ENCODE results near the gene TEX264. TPM values are rescaled to one million over a fixed set of nuclear protein-coding genes. Genes with fewer than 3 reads are reported as not detected.

The TEX264 gene
- total and polyA plus RNA-seq, 3 experiments from 2014 or later, result 48.2 to 110 (median 52.3) TPM

- Histone ChIP-seq H3K27ac (ENCODE audit: low read depth, low read length) (peak overlapping the region; percentile 96), H3K4me3 (ENCODE audit: low read length) (peak overlapping the region; percentile 90), H3K4me1 (ENCODE audit: insufficient read depth, low read length) (peaks cover 54% of the 10 kb centered on the region), H3K9me3 (ENCODE audit: low read length) (no peaks in the 10 kb centered on the region), H3K27me3 (ENCODE audit: insufficient read depth, low read length, poor library complexity, severe bottlenecking) (no peaks in the 10 kb centered on the region), H3K36me3 (ENCODE audit: insufficient read depth, low read length) (peaks cover 10% of the 10 kb centered on the region)
- H3K4me3 Mint-ChIP-seq, result peak overlapping the region; percentile 84 to 96 (median 91)
- peaks cover 0 to 2% of the 10 kb centered on the region in 2 donors for H3K27me3 Mint-ChIP-seq
- peaks cover under 1 to 19% (median 2%) of the 10 kb centered on the region in 3 donors for H3K36me3 Mint-ChIP-seq
- CTCF ChIA-PET, result interaction anchor here (0.8 to 13.9 kb wide), 12 partner anchors 8 to 1054 kb away, joined by 3 to 210 read pairs (median 4); partner anchors contain the start of genes DCAF1 and RAD54L2
- no peaks in the 10 kb centered on the region for H3K9me3 Mint-ChIP-seq
- peak in 2 of 5 donors; percentile 25 to 40 for DNase-seq
- POLR2A ChIA-PET, result interaction anchor here (0.7 to 2.8 kb wide), 3 partner anchors 16 to 170 kb away, joined by 3 to 13 read pairs (median 8); partner anchors contain the start of gene DCAF1
- H3K27ac Mint-ChIP-seq, result peak overlapping the region; percentile 88 to 95 (median 92)
- H3K4me1 Mint-ChIP-seq, result peaks cover 54 to 64% (median 57%) of the 10 kb centered on the region in 3 donors
Measured at GRCh38 chr3:51670053-51670822, 814 bp upstream of the TEX264 start.

- H3K9me3 ChIP-seq (ENCODE audit: low read length), result no peaks in the 10 kb centered on the region
- peak in 3 of 5 donors; percentile 35 to 65 (median 50) for DNase-seq
- Mint-ChIP-seq H3K27ac (peak overlapping the region; percentile 88 to 98 (median 90)), H3K9me3 (no peaks in the 10 kb centered on the region), H3K27me3 (peaks cover 0 to 2% of the 10 kb centered on the region in 2 donors), H3K4me3 (peak overlapping the region; percentile 84 to 96 (median 91)), H3K4me1 (peaks cover 67 to 80% (median 72%) of the 10 kb centered on the region in 3 donors), H3K36me3 (peaks cover 6 to 31% (median 9%) of the 10 kb centered on the region in 3 donors)
- H3K4me3 ChIP-seq (ENCODE audit: low read length), result peak overlapping the region; percentile 90
- POLR2A ChIA-PET, result interaction anchor here (0.5 to 2.8 kb wide), 6 partner anchors 10 to 287 kb away, joined by 3 to 26 read pairs (median 8); partner anchors contain the start of genes DCAF1 and MANF
- H3K27me3 ChIP-seq (ENCODE audit: insufficient read depth, low read length, poor library complexity, severe bottlenecking), result no peaks in the 10 kb centered on the region
- peaks cover 71% of the 10 kb centered on the region for H3K4me1 ChIP-seq (ENCODE audit: insufficient read depth, low read length)
- peaks cover 23% of the 10 kb centered on the region for H3K36me3 ChIP-seq (ENCODE audit: insufficient read depth, low read length)
- peak overlapping the region; percentile 96 for H3K27ac ChIP-seq (ENCODE audit: low read depth, low read length)
- CTCF ChIA-PET, result interaction anchor here (4.0 to 13.9 kb wide), 3 partner anchors 13 to 170 kb away, joined by 17 to 210 read pairs (median 93); partner anchors contain the start of gene DCAF1
Measured at GRCh38 chr3:51671734-51672475, 853 bp downstream of the TEX264 start.

DNA sequence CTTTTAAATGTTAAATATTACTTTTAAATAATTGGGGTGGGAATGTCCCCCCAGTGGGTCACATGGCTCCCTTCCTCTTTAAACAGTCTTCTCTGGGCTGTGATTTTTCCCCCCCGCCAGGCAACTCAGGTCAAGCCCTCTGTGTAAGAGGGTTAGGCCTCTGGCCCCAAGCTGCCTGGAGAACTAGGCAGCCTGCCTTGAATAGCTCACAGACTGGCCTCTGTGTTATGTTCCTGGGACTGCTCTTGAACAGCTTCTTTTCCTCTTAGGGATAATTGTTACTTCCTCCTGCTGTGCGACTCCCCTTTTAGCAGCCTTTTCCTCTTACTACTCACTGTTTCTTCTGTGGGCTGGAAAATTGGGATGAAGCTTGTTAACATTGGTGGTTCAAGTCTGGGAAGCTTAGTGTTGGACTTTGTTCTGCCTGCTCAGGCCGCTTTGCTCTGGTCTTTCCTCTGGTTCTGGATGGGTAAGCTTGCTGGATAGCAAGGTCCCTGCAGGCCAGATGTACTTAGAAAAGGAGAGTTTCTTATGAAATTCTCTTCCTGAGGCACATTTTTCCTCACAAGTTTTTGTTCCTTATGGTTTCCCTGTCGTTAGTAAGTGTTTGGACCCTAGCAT, 2.2 kb downstream of the TEX264 start:
- Histone ChIP-seq H3K9me3 (ENCODE audit: low read length) (no peaks in the 10 kb centered on the region), H3K4me3 (ENCODE audit: low read length) (no peak overlapping the region), H3K27me3 (ENCODE audit: insufficient read depth, low read length, poor library complexity, severe bottlenecking) (no peaks in the 10 kb centered on the region), H3K27ac (ENCODE audit: low read depth, low read length) (no peak overlapping the region), H3K36me3 (ENCODE audit: insufficient read depth, low read length) (peaks cover 23% of the 10 kb centered on the region), H3K4me1 (ENCODE audit: insufficient read depth, low read length) (peaks cover 82% of the 10 kb centered on the region)
- Mint-ChIP-seq H3K27me3 (peaks cover 0 to 2% of the 10 kb centered on the region in 2 donors), H3K36me3 (peaks cover 6 to 37% (median 11%) of the 10 kb centered on the region in 3 donors), H3K4me3 (peak overlapping the region; percentile 51 to 87 (median 79)), H3K4me1 (peaks cover 75 to 92% (median 84%) of the 10 kb centered on the region in 3 donors), H3K9me3 (no peaks in the 10 kb centered on the region), H3K27ac (peak overlapping the region; percentile 58 to 95 (median 85))
- no peak for DNase-seq
- ChIA-PET POLR2A (interaction anchor here (2.7 kb wide), 1 partner anchor 8 kb away, joined by 26 read pairs; no protein-coding TSS in a partner anchor), CTCF (interaction anchor here (8.3 to 13.9 kb wide), 2 partner anchors 12 to 172 kb away, joined by 93 to 210 read pairs; partner anchors contain the start of gene DCAF1)

- Histone ChIP-seq H3K27ac (ENCODE audit: low read depth, low read length) (no peak overlapping the region), H3K4me3 (ENCODE audit: low read length) (no peak overlapping the region), H3K4me1 (ENCODE audit: insufficient read depth, low read length) (peaks cover 87% of the 10 kb centered on the region), H3K9me3 (ENCODE audit: low read length) (no peaks in the 10 kb centered on the region), H3K36me3 (ENCODE audit: insufficient read depth, low read length) (peaks cover 23% of the 10 kb centered on the region), H3K27me3 (ENCODE audit: insufficient read depth, low read length, poor library complexity, severe bottlenecking) (no peaks in the 10 kb centered on the region)
- Mint-ChIP-seq H3K27ac (peak overlapping the region; percentile 16 to 95 (median 86)), H3K4me3 (peak overlapping the region in 6 of 7 donors; percentile 26 to 87 (median 74)), H3K36me3 (peaks cover 6 to 40% (median 11%) of the 10 kb centered on the region in 3 donors), H3K4me1 (peaks cover 79 to 94% (median 88%) of the 10 kb centered on the region in 3 donors), H3K27me3 (peaks cover 0 to 2% of the 10 kb centered on the region in 2 donors), H3K9me3 (no peaks in the 10 kb centered on the region)
- CTCF ChIA-PET, result interaction anchor here (8.3 to 13.9 kb wide), 2 partner anchors 12 to 172 kb away, joined by 93 to 210 read pairs; partner anchors contain the start of gene DCAF1
- DNase-seq, result no peak
- POLR2A ChIA-PET, result interaction anchor here (2.7 kb wide), 1 partner anchor 7 kb away, joined by 26 read pairs; no protein-coding TSS in a partner anchor
Measured at GRCh38 chr3:51673802-51674654, 3.0 kb downstream of the TEX264 start.

DNA sequence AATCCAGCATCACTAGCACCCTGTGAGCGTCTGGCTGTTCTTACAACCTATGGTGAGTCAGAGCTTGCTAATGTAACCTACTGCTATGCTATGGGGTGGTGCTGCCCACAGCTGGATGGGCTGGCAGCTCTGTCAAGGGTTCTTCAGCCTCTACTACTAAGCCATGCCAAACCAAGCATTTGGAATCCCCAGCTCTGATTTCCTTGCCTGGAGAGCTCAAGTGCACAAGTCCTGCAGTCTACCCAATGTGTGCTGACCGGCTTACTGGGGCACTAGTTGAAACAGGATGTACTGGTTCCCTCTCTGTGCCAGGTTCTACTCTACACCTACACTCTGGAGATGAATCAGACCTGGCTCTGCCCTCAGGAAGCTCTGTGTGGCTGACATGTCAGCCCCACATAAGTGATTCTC, 4.2 kb downstream of the TEX264 start:
- no peaks in the 10 kb centered on the region for H3K9me3 Mint-ChIP-seq
- peak overlapping the region in 3 of 7 donors; percentile 7 to 87 (median 9) for H3K4me3 Mint-ChIP-seq
- Histone ChIP-seq H3K4me3 (ENCODE audit: low read length) (no peak overlapping the region), H3K4me1 (ENCODE audit: insufficient read depth, low read length) (peaks cover 86% of the 10 kb centered on the region), H3K27me3 (ENCODE audit: insufficient read depth, low read length, poor library complexity, severe bottlenecking) (no peaks in the 10 kb centered on the region), H3K36me3 (ENCODE audit: insufficient read depth, low read length) (peaks cover 23% of the 10 kb centered on the region), H3K9me3 (ENCODE audit: low read length) (no peaks in the 10 kb centered on the region), H3K27ac (ENCODE audit: low read depth, low read length) (peak overlapping the region; percentile 2)
- peaks cover 0 to 2% of the 10 kb centered on the region in 2 donors for H3K27me3 Mint-ChIP-seq
- DNase-seq, result no peak
- peaks cover 70 to 94% (median 88%) of the 10 kb centered on the region in 3 donors for H3K4me1 Mint-ChIP-seq
- ChIA-PET POLR2A (no interaction called here), CTCF (interaction anchor here (1.0 to 13.9 kb wide), 3 partner anchors 11 to 174 kb away, joined by 3 to 210 read pairs (median 93); partner anchors contain the start of gene DCAF1)
- H3K27ac Mint-ChIP-seq, result peak overlapping the region; percentile 32 to 97 (median 87)
- H3K36me3 Mint-ChIP-seq, result peaks cover 6 to 44% (median 11%) of the 10 kb centered on the region in 3 donors

DNA sequence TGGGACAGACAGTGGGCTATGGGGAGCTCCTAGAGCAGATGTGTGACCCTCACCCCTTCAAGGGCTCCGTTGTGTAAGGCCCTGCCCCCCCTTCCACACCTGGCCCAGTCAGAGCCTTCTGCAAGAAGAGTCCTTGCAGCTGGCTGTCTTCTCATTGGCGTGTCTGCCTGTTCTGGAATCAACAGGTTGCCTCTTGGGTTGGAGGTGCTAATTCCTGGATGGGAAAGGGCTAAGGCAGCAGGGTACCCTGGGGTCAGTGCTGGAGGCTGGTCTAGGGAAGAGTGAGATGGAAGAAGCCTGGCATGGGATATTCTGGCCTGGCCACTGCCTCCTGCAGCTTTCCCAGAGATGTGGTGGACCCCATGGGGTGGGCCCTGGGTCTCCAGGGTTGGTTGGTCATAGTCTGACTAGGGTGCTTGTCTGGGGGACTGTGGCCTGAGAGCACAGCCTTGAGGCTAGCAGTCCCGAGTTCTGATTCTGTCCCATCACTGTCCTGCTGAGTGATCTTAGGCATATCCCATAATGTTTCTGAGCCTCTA, 5.1 kb downstream of the TEX264 start:
- ChIA-PET CTCF (interaction anchor here (1.0 to 13.9 kb wide), 3 partner anchors 10 to 175 kb away, joined by 3 to 210 read pairs (median 93); partner anchors contain the start of gene DCAF1), POLR2A (no interaction called here)
- H3K27ac Mint-ChIP-seq, result peak overlapping the region in 7 of 8 donors; percentile 70 to 97 (median 86)
- DNase-seq, result no peak
- Histone ChIP-seq H3K36me3 (ENCODE audit: insufficient read depth, low read length) (peaks cover 23% of the 10 kb centered on the region), H3K27me3 (ENCODE audit: insufficient read depth, low read length, poor library complexity, severe bottlenecking) (no peaks in the 10 kb centered on the region), H3K27ac (ENCODE audit: low read depth, low read length) (no peak overlapping the region), H3K4me1 (ENCODE audit: insufficient read depth, low read length) (peaks cover 89% of the 10 kb centered on the region), H3K9me3 (ENCODE audit: low read length) (no peaks in the 10 kb centered on the region), H3K4me3 (ENCODE audit: low read length) (peak overlapping the region; percentile 12)
- no peaks in the 10 kb centered on the region for H3K9me3 Mint-ChIP-seq
- peaks cover 0 to 2% of the 10 kb centered on the region in 2 donors for H3K27me3 Mint-ChIP-seq
- H3K36me3 Mint-ChIP-seq, result peaks cover 6 to 44% (median 11%) of the 10 kb centered on the region in 3 donors
- H3K4me1 Mint-ChIP-seq, result peaks cover 72 to 97% (median 92%) of the 10 kb centered on the region in 3 donors
- H3K4me3 Mint-ChIP-seq, result peak overlapping the region in 2 of 7 donors; percentile 8 to 86
